ENCODE results near the gene TNFAIP8L3. TPM values are rescaled to one million over a fixed set of nuclear protein-coding genes. Genes with fewer than 3 reads are reported as not detected.

The TNFAIP8L3 gene
- total RNA-seq, 1 donor from 2014 or later, result 1.1 TPM

- no peak for DNase-seq (ENCODE audit: low spot score)
- no peak for ATAC-seq
Observed at GRCh38 chr15:51119120-51119519, 24.4 kb upstream of the TNFAIP8L3 start.

- DNase-seq (ENCODE audit: low spot score) (no peak), ATAC-seq (no peak)
Observed at GRCh38 chr15:51117270-51117669, 22.6 kb upstream of the TNFAIP8L3 start.

- no peak for ATAC-seq
- no peak for DNase-seq (ENCODE audit: low spot score)
Observed at GRCh38 chr15:51114437-51115119, 19.9 kb upstream of the TNFAIP8L3 start.

GRCh38 chr15:51112078-51112477 lies 17.4 kb upstream of the TNFAIP8L3 start:
- no peak for ATAC-seq
- DNase-seq (ENCODE audit: low spot score), result no peak

GRCh38 chr15:51111061-51111460 lies 16.4 kb upstream of the TNFAIP8L3 start:
- ATAC-seq, result no peak
- DNase-seq (ENCODE audit: low spot score), result no peak

GRCh38 chr15:51110171-51110570 lies 15.5 kb upstream of the TNFAIP8L3 start:
- ATAC-seq (no peak), DNase-seq (ENCODE audit: low spot score) (no peak)

- ATAC-seq, result no peak
- no peak for DNase-seq (ENCODE audit: low spot score)
Observed at GRCh38 chr15:51108933-51109550, 14.3 kb upstream of the TNFAIP8L3 start.

- DNase-seq (ENCODE audit: low spot score) (no peak), ATAC-seq (no peak)
Observed at GRCh38 chr15:51107612-51108011, 12.9 kb upstream of the TNFAIP8L3 start.

GRCh38 chr15:51106481-51106880 lies 11.8 kb upstream of the TNFAIP8L3 start:
- ATAC-seq (no peak), DNase-seq (ENCODE audit: low spot score) (no peak)

- ATAC-seq, result no peak
- DNase-seq (ENCODE audit: low spot score), result no peak
Observed at GRCh38 chr15:51105430-51106016, 10.8 kb upstream of the TNFAIP8L3 start.

- no peak for ATAC-seq
Observed at GRCh38 chr15:51104512-51104911, 9.8 kb upstream of the TNFAIP8L3 start.

GRCh38 chr15:51103330-51103729 lies 8.6 kb upstream of the TNFAIP8L3 start:
- DNase-seq (ENCODE audit: low spot score), result no peak
- ATAC-seq, result no peak

More at GRCh38 chr15:51104512-51104911, 9.8 kb upstream of the TNFAIP8L3 start:
- DNase-seq (ENCODE audit: low spot score), result no peak

GRCh38 chr15:51100785-51101489 lies 6.2 kb upstream of the TNFAIP8L3 start:
- ATAC-seq, result no peak
- no peak for DNase-seq (ENCODE audit: low spot score)

GRCh38 chr15:51099185-51099584 lies 4.5 kb upstream of the TNFAIP8L3 start:
- no peak for DNase-seq (ENCODE audit: low spot score)

GRCh38 chr15:51098331-51098619 lies 3.6 kb upstream of the TNFAIP8L3 start:
- ATAC-seq (no peak), DNase-seq (ENCODE audit: low spot score) (no peak)

More at GRCh38 chr15:51099185-51099584, 4.5 kb upstream of the TNFAIP8L3 start:
- no peak for ATAC-seq

GRCh38 chr15:51097553-51098330 lies 3.0 kb upstream of the TNFAIP8L3 start:
- ATAC-seq, result no peak

GRCh38 chr15:51096976-51097375 lies 2.3 kb upstream of the TNFAIP8L3 start:
- DNase-seq (ENCODE audit: low spot score), result no peak

More at GRCh38 chr15:51097553-51098330, 3.0 kb upstream of the TNFAIP8L3 start:
- no peak for DNase-seq (ENCODE audit: low spot score)

GRCh38 chr15:51095681-51096331 lies 1.1 kb upstream of the TNFAIP8L3 start:
- no peak for ATAC-seq

More at GRCh38 chr15:51096976-51097375, 2.3 kb upstream of the TNFAIP8L3 start:
- ATAC-seq, result no peak

GRCh38 chr15:51093839-51094605 lies 684 bp downstream of the TNFAIP8L3 start:
- DNase-seq (ENCODE audit: low spot score), result peak; percentile 58
- ATAC-seq, result peak; percentile 78

More at GRCh38 chr15:51095681-51096331, 1.1 kb upstream of the TNFAIP8L3 start:
- DNase-seq (ENCODE audit: low spot score), result no peak

GRCh38 chr15:51093488-51093838 lies 1.2 kb downstream of the TNFAIP8L3 start:
- no peak for DNase-seq (ENCODE audit: low spot score)
- ATAC-seq, result no peak

Data from left lobe of liver (tissue), 2 donors.